ENCODE results near the gene LEPR.

The LEPR gene

DNA sequence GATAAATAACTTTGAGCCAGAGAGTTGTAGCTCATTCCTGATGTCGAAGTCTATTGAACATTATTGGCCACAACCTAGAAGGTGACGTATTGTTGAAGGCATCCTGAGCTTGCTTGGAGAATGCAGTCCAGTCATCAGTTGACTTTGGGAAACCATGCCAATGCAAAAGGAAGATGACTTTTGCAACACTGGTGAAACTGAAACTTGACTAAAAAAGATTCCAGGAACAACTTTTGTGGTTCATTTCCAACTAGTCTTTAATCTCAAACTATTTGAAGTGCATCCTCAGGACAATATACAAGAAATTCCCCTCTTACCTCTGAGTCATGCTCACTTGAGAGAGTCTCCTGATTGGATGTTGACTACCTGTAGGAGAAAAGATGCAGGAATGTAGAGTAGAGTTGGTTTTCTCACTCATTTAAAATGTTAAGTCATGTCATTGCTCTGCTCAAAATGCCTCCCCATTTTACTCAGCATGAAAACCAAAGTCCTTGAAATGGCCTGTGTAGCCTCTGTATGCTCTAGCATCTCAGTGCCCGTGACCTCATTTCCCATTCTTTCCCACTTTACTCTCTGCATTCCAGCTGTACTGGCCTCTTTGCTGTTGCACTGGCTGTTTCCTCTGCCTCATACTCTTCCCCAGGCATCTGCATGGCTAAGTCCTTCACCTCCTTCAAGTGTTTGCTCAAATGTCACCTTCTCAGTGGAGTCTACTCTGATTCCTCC, 24.4 kb upstream of the LEPR start:
- H3K4me1 ChIP-seq (ENCODE audit: insufficient read depth, low read length), result no peaks in the 10 kb centered on the region
- H3K36me3 ChIP-seq (ENCODE audit: insufficient read depth, low read length), result no peaks in the 10 kb centered on the region
- H2AFZ ChIP-seq (ENCODE audit: low read depth, low read length), result no peak overlapping the region
- H3K9me3 ChIP-seq (ENCODE audit: low read length), result no peaks in the 10 kb centered on the region
- H3K4me3 ChIP-seq (ENCODE audit: low read length), result no peak overlapping the region
- no peaks in the 10 kb centered on the region for H3K27me3 ChIP-seq (ENCODE audit: insufficient read depth, low read length)

- H2AFZ ChIP-seq (ENCODE audit: low read depth, low read length), result no peak overlapping the region
- no peaks in the 10 kb centered on the region for H3K4me1 ChIP-seq (ENCODE audit: insufficient read depth, low read length)
- H3K9me3 ChIP-seq (ENCODE audit: low read length), result no peaks in the 10 kb centered on the region
- H3K27me3 ChIP-seq (ENCODE audit: insufficient read depth, low read length), result no peaks in the 10 kb centered on the region
- H3K36me3 ChIP-seq (ENCODE audit: insufficient read depth, low read length), result no peaks in the 10 kb centered on the region
- no peak overlapping the region for H3K4me3 ChIP-seq (ENCODE audit: low read length)
Observed at GRCh38 chr1:65398083-65398482, 22.4 kb upstream of the LEPR start.

- Histone ChIP-seq H3K36me3 (ENCODE audit: insufficient read depth, low read length) (no peaks in the 10 kb centered on the region), H3K4me3 (ENCODE audit: low read length) (no peak overlapping the region), H3K4me1 (ENCODE audit: insufficient read depth, low read length) (no peaks in the 10 kb centered on the region), H3K9me3 (ENCODE audit: low read length) (no peaks in the 10 kb centered on the region), H3K27me3 (ENCODE audit: insufficient read depth, low read length) (no peaks in the 10 kb centered on the region), H2AFZ (ENCODE audit: low read depth, low read length) (no peak overlapping the region)
Observed at GRCh38 chr1:65399003-65399402, 21.5 kb upstream of the LEPR start.

GRCh38 chr1:65401612-65402011, 18.9 kb upstream of the LEPR start:
- no peak overlapping the region for H2AFZ ChIP-seq (ENCODE audit: low read depth, low read length)
- no peak overlapping the region for H3K4me3 ChIP-seq (ENCODE audit: low read length)
- no peaks in the 10 kb centered on the region for H3K9me3 ChIP-seq (ENCODE audit: low read length)
- no peaks in the 10 kb centered on the region for H3K27me3 ChIP-seq (ENCODE audit: insufficient read depth, low read length)
- H3K4me1 ChIP-seq (ENCODE audit: insufficient read depth, low read length), result no peaks in the 10 kb centered on the region
- no peaks in the 10 kb centered on the region for H3K36me3 ChIP-seq (ENCODE audit: insufficient read depth, low read length)

DNA sequence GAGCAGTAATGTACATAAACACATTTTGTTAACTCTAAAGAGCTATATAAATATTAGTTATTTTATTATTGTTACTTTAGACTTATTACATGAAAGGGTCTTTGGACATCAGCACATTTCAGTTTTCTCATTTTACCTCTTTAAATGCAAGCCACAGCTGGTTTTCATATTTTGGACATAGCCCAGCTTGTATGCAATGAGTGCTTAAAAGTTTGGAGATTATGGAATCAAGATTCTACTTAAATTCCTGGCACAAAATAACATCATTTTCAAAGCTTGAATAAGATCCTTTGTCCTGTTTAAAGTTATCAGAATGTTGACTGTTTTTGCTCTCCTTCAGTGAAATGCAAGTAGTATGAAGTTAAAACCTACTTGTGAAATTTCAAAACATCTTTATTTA, 15.5 kb upstream of the LEPR start:
- Histone ChIP-seq H3K4me1 (ENCODE audit: insufficient read depth, low read length) (peaks cover 4% of the 10 kb centered on the region), H2AFZ (ENCODE audit: low read depth, low read length) (no peak overlapping the region), H3K27me3 (ENCODE audit: insufficient read depth, low read length) (no peaks in the 10 kb centered on the region), H3K36me3 (ENCODE audit: insufficient read depth, low read length) (no peaks in the 10 kb centered on the region), H3K4me3 (ENCODE audit: low read length) (no peak overlapping the region), H3K9me3 (ENCODE audit: low read length) (no peaks in the 10 kb centered on the region)

DNA sequence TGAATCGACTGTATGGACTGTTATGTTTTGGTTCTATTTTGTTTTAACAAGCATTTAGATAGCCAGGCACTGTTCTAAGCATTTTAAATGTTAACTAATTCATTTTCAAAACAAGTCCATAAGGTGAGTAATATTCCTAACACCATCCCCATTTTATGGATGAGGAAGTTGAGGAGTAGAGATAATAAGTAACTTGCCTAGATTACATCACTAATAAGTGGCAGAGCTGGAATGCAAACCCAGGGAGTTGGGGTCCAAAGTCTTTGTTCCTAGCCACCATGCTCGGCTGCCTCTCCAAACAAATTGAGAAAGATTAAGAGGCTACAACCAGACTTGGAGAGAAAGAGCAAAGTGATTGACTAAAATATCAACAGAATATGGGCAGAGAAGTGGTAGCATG, 12.6 kb upstream of the LEPR start:
- Histone ChIP-seq H3K4me3 (ENCODE audit: low read length) (no peak overlapping the region), H3K9me3 (ENCODE audit: low read length) (no peaks in the 10 kb centered on the region), H3K4me1 (ENCODE audit: insufficient read depth, low read length) (peaks cover 4% of the 10 kb centered on the region), H2AFZ (ENCODE audit: low read depth, low read length) (no peak overlapping the region), H3K27me3 (ENCODE audit: insufficient read depth, low read length) (no peaks in the 10 kb centered on the region), H3K36me3 (ENCODE audit: insufficient read depth, low read length) (no peaks in the 10 kb centered on the region)

DNA sequence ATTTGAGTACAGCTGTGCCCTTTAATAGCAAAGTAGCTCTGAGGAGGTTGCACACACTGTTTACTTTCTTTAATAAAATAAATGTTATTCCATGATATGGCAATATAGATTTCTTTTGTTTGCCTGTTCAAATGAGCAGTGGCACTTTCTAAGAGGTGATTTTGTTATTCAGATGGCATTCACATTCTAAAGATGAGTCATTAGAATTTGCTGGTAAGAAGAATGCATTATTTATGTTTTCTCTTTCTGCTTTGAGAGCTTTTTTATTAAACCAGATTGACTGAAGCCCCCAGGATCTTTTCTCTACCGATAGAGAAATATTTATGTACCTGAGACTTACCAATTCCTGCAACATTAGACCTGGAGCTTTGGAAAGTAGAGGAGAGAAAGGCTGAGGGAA, 11.2 kb upstream of the LEPR start:
- Histone ChIP-seq H3K36me3 (ENCODE audit: insufficient read depth, low read length) (no peaks in the 10 kb centered on the region), H2AFZ (ENCODE audit: low read depth, low read length) (no peak overlapping the region), H3K4me3 (ENCODE audit: low read length) (no peak overlapping the region), H3K4me1 (ENCODE audit: insufficient read depth, low read length) (peaks cover 4% of the 10 kb centered on the region), H3K27me3 (ENCODE audit: insufficient read depth, low read length) (no peaks in the 10 kb centered on the region), H3K9me3 (ENCODE audit: low read length) (no peaks in the 10 kb centered on the region)

GRCh38 chr1:65409816-65410326, 10.6 kb upstream of the LEPR start:
- no peaks in the 10 kb centered on the region for H3K36me3 ChIP-seq (ENCODE audit: insufficient read depth, low read length)
- H3K4me3 ChIP-seq (ENCODE audit: low read length), result no peak overlapping the region
- H3K9me3 ChIP-seq (ENCODE audit: low read length), result no peaks in the 10 kb centered on the region
- H3K4me1 ChIP-seq (ENCODE audit: insufficient read depth, low read length), result peaks cover 4% of the 10 kb centered on the region
- no peak overlapping the region for H2AFZ ChIP-seq (ENCODE audit: low read depth, low read length)
- no peaks in the 10 kb centered on the region for H3K27me3 ChIP-seq (ENCODE audit: insufficient read depth, low read length)

- H3K4me3 ChIP-seq (ENCODE audit: low read length), result no peak overlapping the region
Observed at GRCh38 chr1:65412256-65412983, 8.0 kb upstream of the LEPR start.

DNA sequence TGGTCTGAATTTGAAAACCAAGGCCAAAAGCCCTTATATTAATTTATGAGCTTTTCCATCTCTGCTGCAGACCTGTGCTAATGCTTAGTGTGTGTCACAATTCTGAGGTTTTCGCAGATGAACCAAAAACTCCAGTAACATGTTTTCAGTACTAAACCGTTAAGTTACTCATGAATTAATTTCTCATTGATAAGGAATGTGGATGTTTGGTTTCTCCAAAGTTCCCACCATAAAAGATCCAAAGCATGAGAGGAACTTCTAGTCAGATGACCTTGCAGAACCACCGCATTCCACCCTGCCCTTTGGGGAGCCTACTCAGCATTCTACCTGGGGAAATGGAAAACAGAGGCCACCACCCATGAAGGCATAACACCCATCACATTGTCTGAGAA, 7.5 kb upstream of the LEPR start:
- Histone ChIP-seq H3K4me3 (ENCODE audit: low read length) (no peak overlapping the region), H2AFZ (ENCODE audit: low read depth, low read length) (no peak overlapping the region), H3K4me1 (ENCODE audit: insufficient read depth, low read length) (peaks cover 4% of the 10 kb centered on the region), H3K9me3 (ENCODE audit: low read length) (no peaks in the 10 kb centered on the region), H3K36me3 (ENCODE audit: insufficient read depth, low read length) (no peaks in the 10 kb centered on the region), H3K27me3 (ENCODE audit: insufficient read depth, low read length) (no peaks in the 10 kb centered on the region)

More at GRCh38 chr1:65412256-65412983, 8.0 kb upstream of the LEPR start:
- Histone ChIP-seq H2AFZ (ENCODE audit: low read depth, low read length) (no peak overlapping the region), H3K9me3 (ENCODE audit: low read length) (no peaks in the 10 kb centered on the region), H3K27me3 (ENCODE audit: insufficient read depth, low read length) (no peaks in the 10 kb centered on the region), H3K36me3 (ENCODE audit: insufficient read depth, low read length) (no peaks in the 10 kb centered on the region), H3K4me1 (ENCODE audit: insufficient read depth, low read length) (peaks cover 4% of the 10 kb centered on the region)

DNA sequence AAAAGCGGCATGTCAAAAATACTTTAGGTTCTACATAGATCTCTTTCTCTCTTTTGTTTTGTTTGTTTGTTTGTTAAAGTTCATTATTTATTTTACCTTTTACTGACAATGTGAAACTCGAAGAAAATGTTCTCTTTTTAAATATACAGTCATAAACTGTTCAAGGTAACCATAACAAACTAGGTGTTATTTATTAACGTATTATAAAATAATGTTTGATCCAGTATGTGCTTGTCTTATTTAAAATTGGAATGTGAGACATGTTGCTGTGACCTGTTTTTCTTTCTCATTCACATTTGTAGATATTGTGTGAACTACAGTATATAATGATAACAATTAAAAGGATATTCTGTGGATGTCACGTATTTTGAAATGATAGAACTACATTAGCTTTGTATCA, 5.9 kb upstream of the LEPR start:
- H3K36me3 ChIP-seq (ENCODE audit: insufficient read depth, low read length), result no peaks in the 10 kb centered on the region
- no peak overlapping the region for H3K4me3 ChIP-seq (ENCODE audit: low read length)
- no peaks in the 10 kb centered on the region for H3K9me3 ChIP-seq (ENCODE audit: low read length)
- no peak overlapping the region for H2AFZ ChIP-seq (ENCODE audit: low read depth, low read length)
- H3K4me1 ChIP-seq (ENCODE audit: insufficient read depth, low read length), result peaks cover 1% of the 10 kb centered on the region
- H3K27me3 ChIP-seq (ENCODE audit: insufficient read depth, low read length), result peaks cover 3% of the 10 kb centered on the region

- peaks cover 3% of the 10 kb centered on the region for H3K27me3 ChIP-seq (ENCODE audit: insufficient read depth, low read length)
- H3K36me3 ChIP-seq (ENCODE audit: insufficient read depth, low read length), result no peaks in the 10 kb centered on the region
- H2AFZ ChIP-seq (ENCODE audit: low read depth, low read length), result no peak overlapping the region
- no peaks in the 10 kb centered on the region for H3K9me3 ChIP-seq (ENCODE audit: low read length)
- H3K4me1 ChIP-seq (ENCODE audit: insufficient read depth, low read length), result peaks cover 3% of the 10 kb centered on the region
- H3K4me3 ChIP-seq (ENCODE audit: low read length), result no peak overlapping the region
Observed at GRCh38 chr1:65416767-65417166, 3.7 kb upstream of the LEPR start.

DNA sequence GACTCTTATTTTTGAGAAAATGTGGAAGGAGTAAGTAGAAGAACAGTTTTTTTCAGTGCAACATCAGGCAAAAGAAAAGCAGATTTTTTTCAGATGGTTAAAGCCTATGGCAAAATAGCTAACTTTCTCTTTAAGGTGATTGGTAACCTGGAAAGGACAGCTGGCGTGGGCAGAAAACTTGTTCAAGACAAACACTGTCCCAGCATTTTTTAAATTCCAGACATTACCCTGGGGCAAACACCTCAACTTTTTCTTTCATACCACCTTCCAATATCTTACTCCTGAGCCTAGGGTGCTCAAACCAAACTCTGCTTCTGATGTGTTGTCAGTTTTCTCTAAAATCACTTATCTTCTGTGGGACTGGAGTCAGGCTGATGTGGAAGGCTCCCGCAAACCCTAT, 2.7 kb upstream of the LEPR start:
- Histone ChIP-seq H3K4me1 (ENCODE audit: insufficient read depth, low read length) (peaks cover 11% of the 10 kb centered on the region), H3K4me3 (ENCODE audit: low read length) (no peak overlapping the region), H2AFZ (ENCODE audit: low read depth, low read length) (no peak overlapping the region), H3K27me3 (ENCODE audit: insufficient read depth, low read length) (peaks cover 3% of the 10 kb centered on the region), H3K36me3 (ENCODE audit: insufficient read depth, low read length) (no peaks in the 10 kb centered on the region), H3K9me3 (ENCODE audit: low read length) (no peaks in the 10 kb centered on the region)
